IMR-90 (cell line): ENCODE data around the gene LUZP1. TPM values are rescaled to one million over a fixed set of nuclear protein-coding genes. Genes with fewer than 3 reads are reported as not detected.

Experiments
- ATAC-seq: fragments of 200-7000 bp; cut with Tn5 transposase; 2 replicates; pipeline ENCODE4 v1.9.1; 2020; ENCODE audit warnings: low read depth, mild to moderate bottlenecking, moderate library complexity
- BruUV-seq: library from RNA; stranded (reverse); fragments of 400-500 nt; replicated peaks from 2 replicates; lab custom pipeline; 2021; lab: Mats Ljungman, UMichigan
- CTCF ChIA-PET: fragments of 300-600 bp; formaldehyde crosslinking; extraction: SDS; loops from one replicate; lab custom pipeline; 2021; ENCODE audit warnings: antibody characterized with exemption; lab: Yijun Ruan, JAX
- POLR2A ChIA-PET: fragments of 300-600 bp; sonication (Branson Sonifier 250); formaldehyde crosslinking; loops from one replicate; lab custom pipeline; 2022; ENCODE audit warnings: antibody characterized with exemption; ENCODE audit not compliant: unreplicated experiment; lab: Charles Lee
- DNase-seq: peaks from one replicate; pipeline ENCODE4 v3.0.0; 2013
- H2AFZ ChIP-seq: replicated peaks from 2 replicates; pipeline ENCODE3; 2013; ENCODE audit warnings: low read length, mild to moderate bottlenecking; ENCODE audit not compliant: poor library complexity
- H2AK5ac ChIP-seq: 2 replicates; pipeline ENCODE4 v1.6.1; 2013; ENCODE audit warnings: low read depth, low read length, inconsistent platforms
- H2AK9ac ChIP-seq: replicated peaks from 2 replicates; pipeline ENCODE3; 2013; ENCODE audit warnings: mild to moderate bottlenecking, low read depth, low read length, moderate library complexity; ENCODE audit not compliant: poor library complexity
- H2BK120ac ChIP-seq: 2 replicates; pipeline ENCODE4 v1.6.1; 2013; ENCODE audit warnings: low read depth, low read length, inconsistent platforms
- H2BK15ac ChIP-seq: 3 replicates; pipeline ENCODE4 v1.6.1; 2013; ENCODE audit warnings: low read depth, low read length, inconsistent platforms
- H2BK20ac ChIP-seq: 2 replicates; pipeline ENCODE4 v1.6.1; 2013; ENCODE audit warnings: low read depth, mild to moderate bottlenecking, inconsistent platforms, low read length, moderate library complexity
- H2BK5ac ChIP-seq: 2 replicates; pipeline ENCODE4 v1.6.1; 2013; ENCODE audit warnings: mild to moderate bottlenecking, low read depth, low read length, inconsistent platforms; ENCODE audit not compliant: poor library complexity, severe bottlenecking
- H3K14ac ChIP-seq: replicated peaks from 2 replicates; pipeline ENCODE4 v1.6.1; 2013; ENCODE audit warnings: low read depth, low read length, inconsistent platforms
- H3K18ac ChIP-seq: 2 replicates; pipeline ENCODE4 v1.6.1; 2013; ENCODE audit warnings: low read depth, low read length, control low read depth
- H3K23ac ChIP-seq: 2 replicates; pipeline ENCODE4 v1.6.1; 2013; ENCODE audit warnings: low read depth, low read length, inconsistent platforms
- H3K27ac ChIP-seq: 2 replicates; pipeline ENCODE4 v1.5.1; 2013; ENCODE audit warnings: mild to moderate bottlenecking, control low read depth, low read length; ENCODE audit not compliant: insufficient read depth
- H3K27me3 ChIP-seq: 2 replicates; pipeline ENCODE4 v1.6.1; 2013; ENCODE audit warnings: low read length; ENCODE audit not compliant: control insufficient read depth, insufficient read depth
- H3K36me3 ChIP-seq: 2 replicates; pipeline ENCODE4 v1.6.1; 2013; ENCODE audit warnings: low read length, mixed read lengths; ENCODE audit not compliant: control insufficient read depth, insufficient read depth
- H3K4ac ChIP-seq: 2 replicates; pipeline ENCODE4 v1.6.1; 2013; ENCODE audit warnings: low read depth, low read length, inconsistent platforms
- H3K4me1 ChIP-seq: 2 replicates; pipeline ENCODE4 v1.6.1; 2013; ENCODE audit warnings: low read length, mixed read lengths; ENCODE audit not compliant: control insufficient read depth, insufficient read depth
- H3K4me2 ChIP-seq: 2 replicates; pipeline ENCODE4 v1.6.1; 2013; ENCODE audit warnings: low read depth, mild to moderate bottlenecking, control low read depth, low read length, moderate library complexity
- H3K4me3 ChIP-seq: 2 replicates; pipeline ENCODE4 v1.5.1; 2013; ENCODE audit warnings: low read depth, mild to moderate bottlenecking, control low read depth, low read length, moderate library complexity; ENCODE audit not compliant: insufficient read depth
- H3K56ac ChIP-seq: 2 replicates; pipeline ENCODE4 v1.6.1; 2013; ENCODE audit warnings: low read length, inconsistent platforms; ENCODE audit not compliant: insufficient read depth; ENCODE audit errors: extremely low read depth
- H3K79me1 ChIP-seq, 2 experiments: 2 replicates each; pipeline ENCODE4 v1.6.1; 2013; ENCODE audit warnings: low read length in 2 of 2, inconsistent platforms in 1 of 2, low read depth in 1 of 2
- H3K9ac ChIP-seq: 2 replicates; pipeline ENCODE4 v1.6.1; 2013; ENCODE audit warnings: low read depth, low read length, control low read depth
- H3K9me1 ChIP-seq: 2 replicates; pipeline ENCODE4 v1.6.1; 2013; ENCODE audit warnings: low read length, inconsistent platforms; ENCODE audit not compliant: insufficient read depth
- H3K9me3 ChIP-seq: 2 replicates; pipeline ENCODE4 v1.6.1; 2013; ENCODE audit warnings: low read length; ENCODE audit not compliant: control insufficient read depth, insufficient read depth
- H4K20me1 ChIP-seq: 2 replicates; pipeline ENCODE4 v1.6.1; 2013; ENCODE audit warnings: low read length, inconsistent platforms; ENCODE audit not compliant: insufficient read depth
- H4K5ac ChIP-seq: 2 replicates; pipeline ENCODE4 v1.6.1; 2013; ENCODE audit warnings: mild to moderate bottlenecking, low read depth, low read length, control low read depth
- H4K8ac ChIP-seq, 2 experiments: 2 replicates each; pipeline ENCODE4 v1.6.1; 2013; ENCODE audit warnings: low read depth in 2 of 2, low read length in 2 of 2, control low read depth in 1 of 2, inconsistent platforms in 1 of 2
- H4K91ac ChIP-seq: 2 replicates; pipeline ENCODE4 v1.6.1; 2013; ENCODE audit warnings: low read depth, low read length, inconsistent platforms; ENCODE audit not compliant: insufficient read depth
- FOS ChIP-seq: fragments of 150-350 bp; IDR thresholded peaks from 2 replicates; pipeline ENCODE4 v1.6.1; 2016; ENCODE audit warnings: low read depth, low read length
- USF2 ChIP-seq: fragments of 150-350 bp; IDR thresholded peaks from 2 replicates; pipeline ENCODE4 v1.6.1; 2017; ENCODE audit warnings: mild to moderate bottlenecking, antibody characterized with exemption, low read length, low read depth
- WGBS, 2 experiments: methylation state at CpG; one replicate each; pipeline versions ENCODE4 v1.1.5 to v1.1.7; 2013; ENCODE audit warnings: missing lambda C conversion rate in 2 of 2; ENCODE audit not compliant: insufficient read length in 1 of 2; ENCODE audit errors: extremely low coverage in 2 of 2; 5-methylcytosine and 5-hydroxymethylcytosine counted together
- dilution Hi-C: fragments of 300-500 bp; cut with HindIII; formaldehyde crosslinking; loops from one replicate; pipeline ENCODE4 v1.14.3; 2018; ENCODE audit warnings: low sequenced_read_pairs; ENCODE audit not compliant: unreplicated experiment
- in situ Hi-C: fragments of 300-500 bp; cut with MboI; formaldehyde crosslinking; loops from 3 replicates; pipeline ENCODE4 v1.14.3; 2019; ENCODE audit warnings: low sequenced_read_pairs, inconsistent platforms, mixed read lengths
- intact Hi-C: fragments of 100-400 bp; cut with micrococcal nuclease; formaldehyde crosslinking; loops from 2 replicates; pipeline ENCODE4 v1.10.0; 2022
- polyA plus RNA-seq, 3 experiments: library from polyadenylated mRNA; depleted of rRNA; stranded (reverse); fragments of >200 nt; gene quantifications; 2 replicates each; pipeline ENCODE4 v1.2.3, GENCODE V29; 2012; ENCODE audit warnings: low replicate concordance in 1 of 3
- total RNA-seq: library from RNA; depleted of rRNA; stranded (reverse); fragments of >200 nt; gene quantifications from 2 replicates; pipeline ENCODE4 v1.2.3, GENCODE V29; 2012

The LUZP1 gene
- total and polyA plus RNA-seq, 2 of the 4 experiments (the other 2 are of a cell fraction): 13.1 to 31.7 TPM

GRCh38 chr1:23200883-23201282, 32.2 kb upstream of the LUZP1 start:
- BruUV-seq: no TSS peak
- Histone ChIP-seq H3K4ac (peak overlapping the region; percentile 56), H4K20me1 (no peaks in the 10 kb centered on the region), H2AFZ (peak overlapping the region; percentile 59), H3K36me3 (no peaks in the 10 kb centered on the region), H3K9me3 (no peaks in the 10 kb centered on the region), H4K8ac (0 out of 4 replicates have a peak overlapping the region, but pooled peaks of 1 of the 2 experiments have one; percentile 22), H3K27ac (no peak overlapping the region), H4K5ac (no peak overlapping the region), H3K18ac (no peak overlapping the region), H3K14ac (peak overlapping the region; percentile 14; the same call in 1 of the 2 replicates), H3K23ac (no peak overlapping the region), H3K4me2 (no peak overlapping the region), H2BK120ac (peak overlapping the region; percentile 68), H3K9ac (no peak overlapping the region), H2BK15ac (peak overlapping the region; percentile 62; the same call in 2 of the 3 replicates), H3K4me3 (no peak overlapping the region), H2BK5ac (no peak overlapping the region), H2BK20ac (peak overlapping the region; percentile 93; the same call in 1 of the 2 replicates), H3K27me3 (no peaks in the 10 kb centered on the region), H2AK9ac (no peak overlapping the region), H3K9me1 (peaks cover 19% of the 10 kb centered on the region), H3K79me1 (peaks cover 0 to 7% of the 10 kb centered on the region in 2 experiments; a peak in 1 of 4 replicates), H3K4me1 (peaks cover 9% of the 10 kb centered on the region), H4K91ac (peak overlapping the region; percentile 52; the same call in 1 of the 2 replicates), H3K56ac (no peak overlapping the region), H2AK5ac (peak overlapping the region; percentile 86)
- ATAC-seq (no peak), DNase-seq (no peak)
- no CpG with 5 or more reads among the region's 1 CpG for WGBS, 2 experiments
- dilution Hi-C loops (no loop called here), in situ Hi-C loops (no loop called here), intact Hi-C loops (no loop called here)
- TF ChIP-seq FOS: no peak
- peak; percentile 83 for TF ChIP-seq USF2
- ChIA-PET POLR2A (no interaction called here), CTCF (no interaction called here)
